ACHN (cell line): Measurements from ENCODE around the gene TOMM6.

Experiments used
- DNase-seq: peaks from one replicate; pipeline ENCODE4 v3.0.0-alpha.2; 2015
- in situ Hi-C: cut with HindIII; loops from 2 replicates; pipeline ENCODE4 v1.10.0; 2017; ENCODE audit warnings: low sequenced_read_pairs, low pct_ligation_motif_present, low pct_unique_long_range_greater_than_20kb

The TOMM6 gene

DNA sequence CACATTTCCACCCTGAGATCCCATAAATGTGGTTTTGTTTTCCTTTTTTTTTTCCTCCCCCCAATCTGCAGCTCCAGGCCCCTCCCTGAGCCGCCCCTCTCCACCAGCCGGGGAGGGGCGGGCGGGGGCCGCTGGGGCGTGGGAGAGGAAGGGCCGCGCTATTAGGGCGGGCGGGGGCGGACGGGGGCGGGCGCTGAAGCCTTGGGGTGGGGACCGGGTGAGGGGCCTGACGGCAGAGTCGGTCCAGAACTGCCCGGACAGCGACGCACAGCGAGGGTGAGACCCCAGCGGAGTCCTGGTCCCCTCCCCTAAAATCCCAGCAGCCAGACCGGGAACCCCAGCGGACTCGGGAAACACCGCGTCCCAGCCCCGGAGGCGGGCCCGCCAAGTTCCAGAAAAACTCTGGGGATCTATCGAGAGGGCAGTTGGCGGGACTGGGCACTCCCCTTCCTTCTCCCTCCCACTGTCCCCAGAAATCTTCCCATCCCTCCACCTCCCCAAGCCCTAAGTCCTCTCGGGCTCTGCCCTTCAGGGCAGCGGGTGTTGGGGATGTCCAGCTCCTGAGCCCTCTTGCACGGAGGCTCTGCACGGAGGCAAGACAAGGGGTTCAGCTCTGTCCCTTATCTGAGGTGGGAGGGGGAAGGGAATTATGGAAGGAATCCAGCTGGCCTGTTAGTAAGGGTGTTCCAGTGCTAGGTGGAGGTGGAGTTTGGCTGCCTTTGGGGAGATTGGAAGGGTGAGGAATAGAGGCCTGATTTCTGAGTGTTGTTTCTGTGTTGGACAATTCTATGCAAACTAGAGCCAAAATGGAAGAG lies 6.7 kb upstream of the TOMM6 start, which contains the start of gene PRICKLE4:
TSS of gene PRICKLE4 (plus strand) at position 232 of the 815 bp plus-strand sequence. CDS start 2,692 bp downstream, outside the sequence.
- in situ Hi-C loops, result no loop called here

DNA sequence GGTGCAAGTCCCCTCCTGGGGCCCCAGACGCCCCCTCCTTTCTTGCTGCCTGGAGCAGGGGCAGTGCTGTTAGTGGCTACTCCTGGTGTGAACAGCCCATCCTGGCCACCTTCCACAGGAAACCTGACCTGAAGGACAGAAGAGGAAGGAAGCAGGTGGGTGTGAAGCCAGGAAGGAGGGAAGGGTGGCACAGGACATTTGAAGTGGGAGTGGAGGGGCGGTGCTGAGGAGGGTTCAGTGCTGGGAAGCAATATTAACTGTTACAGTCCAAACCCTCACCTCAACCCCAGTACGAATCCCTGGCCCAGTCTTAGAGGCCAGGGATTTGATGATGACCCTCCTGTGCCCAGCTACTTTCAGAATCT lies 6.1 kb upstream of the TOMM6 start:
- in situ Hi-C loops, result no loop called here
- DNase-seq, result no peak

More for the DNA sequence above, 6.7 kb upstream of the TOMM6 start, which contains the start of gene PRICKLE4:
- DNase-seq, result peak; percentile 50

DNA sequence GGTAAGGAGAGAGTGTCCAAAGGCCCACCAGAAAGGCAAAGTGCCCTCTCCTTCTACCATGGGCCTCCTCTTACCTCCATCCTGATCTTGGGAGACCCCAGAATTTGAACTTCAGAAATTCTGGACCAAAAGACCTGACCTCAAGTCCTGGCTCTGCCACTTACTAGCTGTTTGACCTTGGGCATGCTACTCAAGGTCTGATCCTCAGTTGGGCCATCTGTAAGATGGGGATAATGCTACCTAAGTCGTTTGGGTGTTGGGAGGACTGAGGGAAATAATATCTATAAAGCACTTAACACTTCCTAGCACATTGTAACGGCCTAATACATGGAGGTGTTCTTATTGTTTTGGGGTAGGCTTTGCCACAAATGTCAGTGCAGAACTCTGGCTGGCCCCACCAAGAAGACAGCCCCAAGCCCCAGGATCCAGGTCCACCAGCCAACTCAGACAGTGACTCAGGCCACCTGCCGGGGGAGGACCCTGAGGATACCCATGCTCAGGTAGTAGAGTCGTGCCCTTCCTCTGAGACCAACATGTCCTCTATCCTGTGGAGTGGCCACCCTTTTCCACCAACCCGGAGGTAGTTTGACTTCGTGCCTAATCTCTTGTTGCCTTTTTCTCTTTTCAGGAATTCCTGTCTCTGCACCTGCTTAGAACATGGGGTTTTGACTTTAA lies 4.3 kb upstream of the TOMM6 start:
- in situ Hi-C loops, result no loop called here
- DNase-seq, result no peak

DNA sequence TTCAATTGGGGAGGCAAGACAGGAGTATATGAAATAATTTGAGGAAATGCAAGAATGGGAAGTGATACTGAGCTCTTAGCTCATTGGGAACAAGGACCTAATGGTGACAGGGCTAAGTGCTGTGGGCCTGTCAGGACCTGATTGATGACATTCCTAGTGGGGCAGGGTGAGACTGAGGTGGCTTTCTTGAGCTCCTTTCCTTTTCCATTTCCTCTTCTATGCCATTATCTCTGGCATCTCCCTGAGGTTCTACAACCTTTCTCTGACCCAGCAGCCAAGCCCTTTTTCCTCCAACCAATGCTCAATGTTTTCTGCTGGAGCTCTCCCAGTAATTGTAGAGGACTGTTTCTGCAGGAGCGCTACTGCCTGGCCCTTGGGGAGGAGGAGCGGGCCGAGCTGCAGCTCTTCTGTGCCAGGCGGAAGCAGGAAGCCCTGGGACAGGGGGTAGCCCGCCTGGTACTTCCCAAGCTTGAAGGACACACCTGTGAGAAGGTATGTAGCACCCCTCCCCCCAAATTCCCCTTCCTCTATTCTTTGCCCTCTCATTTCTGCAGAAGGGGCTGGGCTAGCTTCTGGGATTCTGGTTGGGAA lies 2.8 kb upstream of the TOMM6 start:
- DNase-seq, result no peak
- in situ Hi-C loops, result no loop called here

DNA sequence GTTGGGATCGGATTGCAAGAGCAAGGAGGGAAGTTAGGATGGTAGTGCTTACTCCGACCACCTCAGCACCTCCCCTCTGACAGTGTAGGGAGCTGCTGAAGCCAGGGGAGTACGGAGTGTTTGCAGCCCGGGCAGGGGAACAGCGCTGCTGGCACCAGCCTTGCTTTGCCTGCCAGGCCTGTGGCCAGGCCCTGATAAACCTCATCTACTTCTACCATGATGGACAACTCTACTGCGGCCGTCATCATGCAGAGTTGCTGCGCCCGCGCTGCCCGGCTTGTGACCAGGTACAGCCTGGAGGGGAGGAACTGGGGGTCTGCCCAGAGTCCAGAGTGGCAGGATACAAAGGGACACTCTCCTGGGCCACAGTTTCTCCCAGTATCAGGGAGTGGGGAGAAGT lies 2.2 kb upstream of the TOMM6 start:
- in situ Hi-C loops, result no loop called here

DNA sequence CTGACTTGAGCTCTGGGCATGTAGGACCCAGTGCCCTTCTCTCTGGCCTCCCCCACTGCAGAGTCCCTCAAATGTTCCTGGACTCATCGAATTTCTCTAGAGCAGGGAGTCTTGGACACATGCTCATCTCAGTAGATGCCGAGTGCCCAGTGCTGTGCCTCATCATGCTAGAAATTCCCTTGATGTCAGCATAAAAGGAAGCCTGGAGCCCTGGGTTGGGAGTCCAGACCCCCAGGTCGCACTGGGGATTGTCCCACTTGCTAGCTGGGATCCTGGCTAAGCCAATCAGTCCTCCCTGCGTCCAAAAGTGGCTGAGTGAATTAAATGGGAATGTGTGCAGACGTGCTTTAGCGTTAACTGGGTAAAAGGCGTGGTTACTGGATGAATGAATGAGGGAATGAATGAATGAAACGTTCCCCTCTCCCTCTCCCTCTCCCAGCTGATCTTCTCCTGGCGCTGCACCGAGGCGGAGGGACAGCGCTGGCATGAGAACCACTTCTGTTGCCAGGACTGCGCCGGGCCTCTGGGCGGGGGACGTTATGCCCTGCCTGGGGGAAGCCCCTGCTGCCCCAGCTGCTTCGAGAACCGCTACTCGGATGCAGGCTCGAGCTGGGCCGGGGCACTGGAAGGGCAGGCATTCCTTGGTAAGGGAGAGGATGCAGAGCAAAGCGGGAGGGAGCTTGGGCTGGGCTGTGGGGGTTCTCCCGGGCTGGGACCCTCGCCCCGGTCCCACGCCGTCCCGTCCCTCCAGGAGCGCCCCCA lies 1.6 kb upstream of the TOMM6 start:
- DNase-seq, result no peak
- in situ Hi-C loops, result no loop called here

More for the DNA sequence above, 2.2 kb upstream of the TOMM6 start:
- DNase-seq, result no peak

DNA sequence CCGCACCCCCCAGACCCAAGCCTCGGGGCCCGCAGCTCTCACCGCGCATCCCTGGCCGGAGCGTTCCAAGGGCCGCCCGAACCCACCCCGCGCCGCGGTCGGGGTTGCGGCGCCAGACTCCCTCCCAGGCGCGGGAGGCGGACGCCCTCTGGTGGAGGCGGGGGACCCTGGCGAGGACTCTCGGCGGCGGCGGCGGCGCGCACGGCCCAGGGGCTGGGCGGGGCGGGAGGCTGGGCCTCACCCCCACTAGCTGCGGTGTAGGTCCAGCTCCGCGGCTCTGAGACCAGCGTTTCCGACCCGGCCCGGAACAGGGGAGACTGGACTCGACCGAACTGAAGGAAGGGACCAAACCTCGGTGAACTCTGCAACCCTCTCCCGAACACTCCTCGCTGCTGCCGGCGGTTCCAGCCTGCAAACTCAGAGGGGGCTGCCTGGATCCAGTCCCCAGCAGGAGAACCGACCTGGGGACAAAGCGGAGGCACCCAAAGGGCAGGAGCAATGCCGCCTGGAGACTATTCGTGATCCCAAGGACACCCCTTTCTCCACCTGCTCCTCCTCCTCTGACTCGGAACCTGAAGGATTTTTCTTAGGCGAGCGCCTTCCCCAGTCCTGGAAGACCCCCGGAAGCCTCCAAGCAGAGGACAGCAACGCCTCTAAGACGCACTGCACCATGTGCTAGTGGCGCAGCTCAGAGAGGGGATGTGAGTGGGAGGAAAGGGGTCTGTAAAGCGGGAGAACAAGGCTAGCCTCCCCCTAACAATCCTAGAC lies 859 bp upstream of the TOMM6 start:
- DNase-seq, result peak; percentile 78
- in situ Hi-C loops, result no loop called here

DNA sequence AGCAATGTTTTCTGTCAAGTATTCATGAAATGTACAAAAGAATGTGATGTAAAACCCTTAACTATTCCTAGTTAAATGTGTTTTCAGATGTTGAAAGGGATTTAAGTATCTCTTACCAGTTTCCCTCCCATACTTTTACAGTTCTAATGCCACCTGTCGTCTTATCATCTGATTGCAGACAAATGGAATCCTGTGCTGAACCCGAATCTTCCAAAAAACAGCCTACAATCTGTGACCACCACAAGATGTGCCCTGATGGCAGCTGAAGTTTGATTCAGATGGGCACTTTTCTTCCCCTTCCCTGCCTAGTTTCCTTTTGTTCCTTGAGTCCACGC lies 1.9 kb downstream of the TOMM6 start:
- DNase-seq, result no peak
- in situ Hi-C loops, result no loop called here

DNA sequence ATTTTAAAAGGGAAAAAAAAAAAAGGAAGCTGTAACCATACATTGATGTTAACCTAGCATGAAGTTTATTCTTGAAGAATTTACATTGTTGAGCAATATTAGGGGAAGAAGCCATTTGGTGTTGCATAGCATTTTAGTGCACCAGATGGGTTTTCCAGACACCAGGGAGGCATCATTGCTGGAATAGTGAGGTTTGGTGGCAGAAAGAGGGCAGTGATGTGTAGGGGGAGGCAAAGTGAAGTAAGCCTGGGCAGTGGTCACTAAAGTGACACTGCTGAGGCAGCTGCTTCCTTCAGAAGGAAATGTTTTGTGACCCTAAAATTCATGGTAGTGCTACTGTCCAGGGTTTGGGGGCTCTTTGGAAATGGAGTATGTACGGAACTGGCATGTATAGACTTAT lies 2.6 kb downstream of the TOMM6 start:
- DNase-seq, result no peak
- in situ Hi-C loops, result no loop called here

DNA sequence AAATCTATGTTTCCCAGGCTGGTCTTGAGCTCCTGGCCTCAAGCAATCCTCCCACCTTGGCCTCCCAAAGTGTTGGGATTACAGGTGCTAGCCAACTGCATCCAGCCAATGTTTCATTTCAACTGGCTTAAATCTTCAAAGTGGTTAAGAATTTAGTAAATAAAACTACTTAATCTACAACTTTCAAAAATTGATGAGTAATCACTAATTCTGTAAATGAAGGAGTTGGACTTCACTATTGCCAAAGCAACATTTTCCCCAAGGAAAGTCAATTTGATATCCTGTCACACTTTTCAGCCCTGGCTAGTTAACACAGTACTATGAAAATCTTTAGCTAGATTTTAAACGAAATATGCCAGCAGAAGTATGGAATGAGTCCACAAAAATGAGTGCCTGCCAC lies 3.8 kb downstream of the TOMM6 start:
- in situ Hi-C loops, result no loop called here

DNA sequence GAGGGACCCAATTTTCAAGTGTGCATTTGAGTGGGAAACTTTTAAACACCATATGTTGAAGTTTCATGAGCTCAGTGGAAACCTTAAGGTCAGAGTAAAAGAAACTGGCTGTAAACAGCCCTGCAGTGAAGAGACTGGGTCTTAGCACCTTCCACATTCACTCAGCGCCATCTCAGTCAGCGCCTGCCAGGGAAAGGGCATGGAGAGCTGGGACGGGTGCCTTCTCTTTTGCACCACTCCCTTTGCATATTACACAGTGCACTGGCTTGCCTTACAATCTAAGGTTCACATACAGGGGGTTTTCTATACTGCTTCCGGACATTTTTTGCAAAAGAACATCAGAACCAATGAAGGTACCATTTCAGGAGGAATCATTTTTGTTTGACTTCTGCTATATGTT lies 4.5 kb downstream of the TOMM6 start:
- DNase-seq, result no peak
- in situ Hi-C loops, result no loop called here

More for the DNA sequence above, 3.8 kb downstream of the TOMM6 start:
- DNase-seq, result no peak

DNA sequence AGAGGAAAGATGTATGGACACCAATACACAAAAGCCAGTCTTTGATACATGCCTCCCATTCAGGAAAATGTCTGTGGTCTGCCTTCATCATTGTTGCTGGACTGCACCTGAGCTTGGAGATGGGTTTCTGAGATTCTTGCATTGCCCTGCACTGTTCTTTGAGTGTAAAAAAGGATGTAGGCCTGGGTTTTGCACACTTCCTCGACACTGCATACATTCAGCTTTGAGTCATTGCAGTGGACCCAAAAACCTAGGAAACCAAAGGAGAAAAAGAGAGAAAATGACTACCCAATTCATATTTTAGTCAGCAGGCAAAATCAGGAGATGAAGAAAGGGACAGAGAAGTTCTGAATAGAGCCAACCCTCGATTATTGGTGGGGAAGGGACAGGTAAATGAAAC lies 9.0 kb downstream of the TOMM6 start:
- no peak for DNase-seq
- in situ Hi-C loops, result no loop called here

DNA sequence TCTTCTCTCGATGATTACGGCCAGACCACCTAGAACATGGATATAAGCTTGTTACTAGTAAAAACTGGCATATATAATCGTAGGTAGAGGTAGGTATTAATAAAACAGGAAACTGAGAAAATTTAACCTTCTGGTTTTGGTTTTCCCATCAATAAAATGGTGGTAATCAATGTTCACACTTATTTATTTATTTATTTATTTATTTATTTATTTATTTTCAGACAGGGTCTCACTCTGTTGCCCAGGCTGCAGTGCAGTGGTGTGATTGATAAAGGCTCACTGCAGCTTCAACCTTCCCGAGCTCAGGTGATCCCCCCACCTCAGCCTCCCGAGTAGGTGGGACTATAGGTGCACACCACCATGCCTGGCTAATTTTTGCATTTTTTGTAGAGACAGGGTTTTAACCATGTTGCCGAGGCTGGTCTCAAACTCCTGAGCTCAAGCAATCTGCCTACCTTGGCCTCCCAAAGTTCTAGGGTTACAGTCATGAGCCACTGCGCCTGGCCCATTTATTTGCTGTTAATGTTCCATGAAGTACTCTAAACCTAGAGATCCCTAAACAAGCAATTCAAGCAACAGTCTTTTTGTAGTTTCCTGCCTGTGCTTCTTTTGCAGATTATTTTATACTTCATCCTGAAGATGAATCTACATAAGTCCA lies 11.5 kb downstream of the TOMM6 start:
- in situ Hi-C loops, result no loop called here
- DNase-seq, result no peak

DNA sequence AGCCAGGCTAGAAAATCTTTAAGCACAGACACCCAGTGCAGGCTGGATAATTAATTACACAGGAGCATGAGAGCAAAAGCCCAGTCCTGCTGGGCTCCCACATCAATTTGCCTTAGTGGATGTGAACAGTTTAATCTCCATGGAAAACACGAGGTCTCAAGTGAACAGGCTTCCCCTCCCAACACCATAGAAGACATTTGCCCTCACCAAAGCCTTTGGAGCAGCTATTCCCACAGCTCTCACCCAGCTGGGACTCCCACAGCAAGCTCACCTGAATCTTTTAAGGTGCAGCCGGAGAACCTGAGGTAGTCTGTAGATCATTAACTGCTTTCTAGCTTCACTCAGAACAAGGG lies 12.0 kb downstream of the TOMM6 start:
- DNase-seq, result no peak
- in situ Hi-C loops, result no loop called here

DNA sequence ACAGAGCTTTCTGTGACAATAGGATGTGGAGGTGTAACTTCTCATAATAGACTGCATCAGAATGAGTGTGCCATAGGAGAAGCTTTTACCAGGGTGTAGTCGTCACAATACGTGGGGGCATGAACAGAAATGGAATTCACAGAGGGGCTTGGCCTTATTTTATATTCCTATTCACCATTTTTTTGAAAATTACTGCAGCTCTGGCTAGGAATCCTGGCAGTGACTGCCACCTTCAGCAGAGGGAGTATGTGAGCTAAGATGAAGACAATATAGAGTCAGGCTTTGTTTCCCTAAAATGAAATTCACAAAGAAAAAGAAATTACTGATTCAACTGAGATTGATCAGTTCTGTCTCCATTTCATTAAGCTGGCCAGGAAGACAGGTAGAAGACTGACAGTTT lies 13.9 kb downstream of the TOMM6 start:
- DNase-seq, result peak; percentile 38
- in situ Hi-C loops, result no loop called here

DNA sequence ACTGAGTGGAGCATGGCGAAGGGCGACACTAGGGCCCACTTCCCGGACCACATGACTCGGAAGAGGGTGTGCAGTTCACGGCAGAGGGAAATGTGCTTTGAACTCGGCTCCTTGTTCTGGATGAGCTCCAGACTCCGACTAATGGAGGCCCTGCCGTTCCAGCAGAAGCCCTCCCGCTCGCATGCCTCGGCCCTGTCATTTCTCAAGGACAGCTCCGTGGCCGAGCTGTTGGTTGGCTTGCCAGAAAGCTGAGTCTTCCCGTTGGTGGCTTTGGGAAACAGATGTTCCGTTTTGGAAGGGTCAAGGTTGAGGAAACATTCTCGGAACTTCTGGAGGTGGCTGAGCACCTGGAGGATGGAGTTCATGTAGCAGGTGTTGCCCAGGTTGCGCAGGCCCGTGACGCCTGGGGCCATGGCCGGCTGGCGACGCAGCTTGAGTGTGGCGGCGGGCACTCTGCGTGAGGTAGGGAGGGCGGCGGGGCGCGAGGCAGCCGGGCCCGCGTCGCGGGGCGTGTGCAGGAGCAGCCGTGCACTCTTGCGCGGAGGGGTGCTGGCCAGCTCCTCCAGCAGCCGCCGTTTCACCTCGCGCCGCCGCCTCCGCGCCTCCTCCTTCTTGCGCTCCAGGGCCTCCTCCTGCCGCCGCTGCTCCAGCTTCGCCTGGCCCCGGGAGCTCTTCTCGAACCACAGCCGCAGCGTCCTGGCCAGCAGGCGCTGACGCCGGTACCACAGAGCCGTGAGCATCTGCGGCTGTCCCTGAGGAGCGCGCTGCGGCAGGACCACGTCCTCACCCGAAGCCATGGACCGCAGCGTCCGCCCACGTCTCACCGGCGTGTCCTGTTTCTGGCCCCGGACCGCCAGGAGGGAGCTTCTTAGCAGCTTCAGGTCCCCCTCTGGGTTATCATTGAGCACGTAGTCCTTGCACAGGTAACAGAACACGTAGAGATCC lies 18.6 kb downstream of the TOMM6 start:
- in situ Hi-C loops, result no loop called here

DNA sequence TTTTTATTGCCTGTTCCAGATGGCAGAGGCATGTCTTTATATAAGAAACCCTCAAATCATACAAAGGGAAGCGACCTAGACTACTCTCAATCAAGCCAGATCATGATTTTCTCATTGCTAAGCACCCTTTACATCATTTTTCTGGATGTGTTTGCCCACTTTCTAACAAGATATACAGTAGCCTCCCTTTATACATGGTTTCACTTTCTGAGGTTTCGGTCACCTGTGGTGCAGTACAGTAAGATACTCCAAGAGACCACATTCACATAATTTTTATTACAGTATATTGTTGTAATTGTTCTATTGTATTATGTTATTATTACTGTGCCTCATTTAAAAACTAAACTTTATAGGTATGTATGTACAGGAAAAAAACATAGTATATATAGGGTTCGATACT lies 23.6 kb downstream of the TOMM6 start:
- no peak for DNase-seq
- in situ Hi-C loops, result no loop called here

More for the DNA sequence above, 18.6 kb downstream of the TOMM6 start:
- DNase-seq, result no peak
